Heart left ventricle (tissue), 16 donors: ENCODE measurements around the gene CAMK2D. TPM values are rescaled to one million over a fixed set of nuclear protein-coding genes. Genes with fewer than 3 reads are reported as not detected.
A peak's percentile ranks its signal among the peaks of the same experiment; 100 is the strongest.

ENCODE experiments used
- ATAC-seq, 4 donors: fragments of 200-7000 bp; cut with Tn5 transposase; one replicate each; pipeline ENCODE4 v1.9.1; 2020 to 2022; ENCODE audit warnings: moderate library complexity in 4 of 4, mild to moderate bottlenecking in 3 of 4, moderate number of reproducible peaks in 1 of 4
- DNase-seq, 5 donors: peaks; one replicate each; pipeline ENCODE4 v3.0.0-alpha.2; 2020
- H3K27ac ChIP-seq, 12 donors: fragments of 200-600 bp; sonication (generic) in 4 of 12; one replicate each; pipeline versions ENCODE4 v1.5.0 to v1.8.0; 2016 to 2022; ENCODE audit warnings: mild to moderate bottlenecking in 2 of 12
- H3K27me3 ChIP-seq, 9 donors: fragments of 200-600 bp; sonication (generic) in 2 of 9; one replicate each; pipeline versions ENCODE4 v1.5.1 to v1.8.0; 2016 to 2022; ENCODE audit warnings: mild to moderate bottlenecking in 3 of 9
- H3K36me3 ChIP-seq, 9 donors: fragments of 200-600 bp; sonication (generic) in 2 of 9; one replicate each; pipeline versions ENCODE4 v1.5.0 to v1.8.0; 2018 to 2022; ENCODE audit warnings: mild to moderate bottlenecking in 2 of 9
- H3K4me1 ChIP-seq, 12 donors: fragments of 200-600 bp; sonication (generic) in 4 of 12; one replicate each; pipeline versions ENCODE4 v1.5.0 to v1.8.0; 2016 to 2022; ENCODE audit warnings: mild to moderate bottlenecking in 3 of 12
- H3K4me3 ChIP-seq, 12 donors: fragments of 200-600 bp; sonication (generic) in 4 of 12; one replicate each; pipeline versions ENCODE4 v1.5.0 to v1.8.0; 2017 to 2022; ENCODE audit warnings: mild to moderate bottlenecking in 9 of 12, moderate library complexity in 4 of 12
- H3K9me3 ChIP-seq, 12 donors: fragments of 200-600 bp; sonication (generic) in 4 of 12; one replicate each; pipeline versions ENCODE4 v1.5.0 to v1.8.0; 2016 to 2022; ENCODE audit warnings: mild to moderate bottlenecking in 1 of 12
- CTCF ChIP-seq, 12 donors: fragments of 200-600 bp; sonication (generic) in 4 of 12; IDR thresholded peaks; one replicate each; pipeline versions ENCODE4 v1.5.0 to v1.8.0; 2018 to 2022; ENCODE audit warnings: antibody characterized with exemption in 12 of 12, mild to moderate bottlenecking in 5 of 12
- POLR2A ChIP-seq, 2 donors: fragments of 450-650 bp; IDR thresholded peaks; one replicate each; pipeline ENCODE4 v1.6.1; 2017; ENCODE audit warnings: antibody characterized with exemption in 2 of 2, mild to moderate bottlenecking in 2 of 2, moderate library complexity in 2 of 2
- WGBS, 4 donors: extraction: QIAGEN DNeasy Blood & Tissue Kit in 2 of 4; methylation state at CpG; one replicate each; pipeline versions ENCODE4 v1.1.5 to v1.1.7; 2013 to 2018; 5-methylcytosine and 5-hydroxymethylcytosine counted together
- intact Hi-C, 10 donors: fragments of 100-400 bp; cut with DNase I; formaldehyde crosslinking; loops; one replicate each; pipeline versions ENCODE4 v1.11.1 to v1.14.2; 2022
- polyA plus RNA-seq, 2 donors: library from polyadenylated mRNA; stranded (reverse); fragments of 200-250 nt; gene quantifications; one replicate each; pipeline ENCODE4 v1.2.3, GENCODE V29; 2013
- total RNA-seq, 9 donors: library from RNA; depleted of rRNA in 2 of 9; stranded (reverse); fragments of >200 nt in 2 of 9; fragmentation: NEBNext Ultra II Directional in 3 of 9; extraction: Animal tissue kit (Norgen Biotek cat#: 25700) in 3 of 9; gene quantifications; one replicate each; pipeline versions ENCODE4 v1.1.0 to v1.2.4, GENCODE V29; 2016 to 2023
- donor health status: ischemic (EF 13 %, LVEDD 7.1; RV severe dilation, severe dysfunction).
- donor health status: healthy with polysubstance abuse.
- donor health status: DM: no; HTN: yes; CAD: no.
- donor health status: DM: no; HTN: no; CAD: no.
- donor health status: ischemic (EF 25% LVEDD 6.9; RV normal size, moderate dysfunction).
- donor health status: ischemic (EF 25% LVEDD 5.7; RV mildly dilated, moderate dysfunction).
- donor health status: healthy.
- donor health status: DM: yes; HTN: yes; CAD: no.
- donor health status: ischemic (EF 35%, LVEDD 5.7; RV mildly dilated, moderate dysfunction).
- donor health status: nonischemic (EF 11% LVEDD 7.7; RV severe dilation, severe dysfunction).
- donor health status: DM: yes; HTN: yes; CAD: no.
- donor health status: PGD.
- donor health status: ischemic (EF 29% LVEDD 5.4; RV normal size, mild dysfunction).
- donor health status: nonischemic (EF 23%, LVEDD 6.1; RV moderate dilation, normal function).

Gene CAMK2D
- total and polyA plus RNA-seq, 11 donors = 40.9 to 294 (median 215) TPM

- H3K36me3 ChIP-seq = peaks cover 0 to 85% (median 65%) of the 10 kb centered on the region in 9 donors
- 94 to 96% (median 95%) methylated on average over 2 of the region's 2 CpGs for WGBS, 4 donors
- no peak overlapping the region for H3K27ac ChIP-seq
- no peaks in the 10 kb centered on the region for H3K27me3 ChIP-seq
- TF ChIP-seq CTCF (IDR thresholded peaks at IDR 0.05) = no peak
- TF ChIP-seq POLR2A (IDR thresholded peaks at IDR 0.05) = no peak
- no peaks in the 10 kb centered on the region for H3K4me1 ChIP-seq
- DNase-seq (no peak), ATAC-seq (peak in 1 of 4 donors; percentile 51)
- intact Hi-C loops = no loop called here
- no peaks in the 10 kb centered on the region for H3K9me3 ChIP-seq
- no peak overlapping the region for H3K4me3 ChIP-seq
These were observed 239.1 kb downstream of the CAMK2D start for GRCh38 chr4:113522433-113522832.

GRCh38 chr4:113513382-113513781 lies 248.2 kb downstream of the CAMK2D start:
- WGBS, 4 donors = 47 to 68% (median 58%) methylated on average over 2 of the region's 2 CpGs
- peaks cover 0 to 10% (median 0%) of the 10 kb centered on the region in 12 donors for H3K4me1 ChIP-seq
- no peak overlapping the region for H3K27ac ChIP-seq
- intact Hi-C loops = loop anchor here in 1 of 10 donors (10.0 kb wide), 1 partner anchor 119 kb away; no protein-coding TSS in a partner anchor
- no peak overlapping the region for H3K4me3 ChIP-seq
- no peaks in the 10 kb centered on the region for H3K9me3 ChIP-seq
- ATAC-seq = no peak
- TF ChIP-seq CTCF (IDR thresholded peaks at IDR 0.05) (no peak), POLR2A (IDR thresholded peaks at IDR 0.05) (no peak)
- no peak for DNase-seq
- H3K27me3 ChIP-seq = no peaks in the 10 kb centered on the region
- peaks cover 0 to 89% (median 79%) of the 10 kb centered on the region in 9 donors for H3K36me3 ChIP-seq

- TF ChIP-seq CTCF (IDR thresholded peaks at IDR 0.05) (no peak), POLR2A (IDR thresholded peaks at IDR 0.05) (no peak)
- intact Hi-C loops = loop anchor here in 1 of 10 donors (10.0 kb wide), 1 partner anchor 118 kb away; no protein-coding TSS in a partner anchor
- Histone ChIP-seq H3K4me3 (no peak overlapping the region), H3K27me3 (no peaks in the 10 kb centered on the region), H3K9me3 (no peaks in the 10 kb centered on the region), H3K27ac (no peak overlapping the region), H3K4me1 (peaks cover 0 to 10% (median 0%) of the 10 kb centered on the region in 12 donors), H3K36me3 (peaks cover 0 to 94% (median 80%) of the 10 kb centered on the region in 9 donors)
- 97 to 98% (median 97%) methylated on average over 6 of the region's 6 CpGs for WGBS, 4 donors
- no peak for ATAC-seq
- DNase-seq = no peak
These were observed 248.7 kb downstream of the CAMK2D start for GRCh38 chr4:113512880-113513279.

GRCh38 chr4:113511944-113512343 lies 249.6 kb downstream of the CAMK2D start:
- H3K27me3 ChIP-seq = no peaks in the 10 kb centered on the region
- no peak overlapping the region for H3K27ac ChIP-seq
- H3K4me3 ChIP-seq = no peak overlapping the region
- peaks cover 0 to 10% (median 0%) of the 10 kb centered on the region in 12 donors for H3K4me1 ChIP-seq
- TF ChIP-seq CTCF (IDR thresholded peaks at IDR 0.05) (no peak), POLR2A (IDR thresholded peaks at IDR 0.05) (no peak)
- H3K36me3 ChIP-seq = peaks cover 0 to 94% (median 80%) of the 10 kb centered on the region in 9 donors
- intact Hi-C loops = loop anchor here in 1 of 10 donors (10.0 kb wide), 1 partner anchor 117 kb away; no protein-coding TSS in a partner anchor
- ATAC-seq = peak in 1 of 4 donors; percentile 20
- WGBS, 4 donors = 66 to 80% (median 73%) methylated on average over 2 of the region's 2 CpGs
- H3K9me3 ChIP-seq = no peaks in the 10 kb centered on the region
- DNase-seq = no peak
